ENCODE measurements around the gene LILRA6. TPM values are rescaled to one million over a fixed set of nuclear protein-coding genes. Genes with fewer than 3 reads are reported as not detected.
A peak's percentile ranks its signal among the peaks of the same experiment; 100 is the strongest.

Gene LILRA6
- total RNA-seq, 1 donor from 2014 or later, result not detected

DNA sequence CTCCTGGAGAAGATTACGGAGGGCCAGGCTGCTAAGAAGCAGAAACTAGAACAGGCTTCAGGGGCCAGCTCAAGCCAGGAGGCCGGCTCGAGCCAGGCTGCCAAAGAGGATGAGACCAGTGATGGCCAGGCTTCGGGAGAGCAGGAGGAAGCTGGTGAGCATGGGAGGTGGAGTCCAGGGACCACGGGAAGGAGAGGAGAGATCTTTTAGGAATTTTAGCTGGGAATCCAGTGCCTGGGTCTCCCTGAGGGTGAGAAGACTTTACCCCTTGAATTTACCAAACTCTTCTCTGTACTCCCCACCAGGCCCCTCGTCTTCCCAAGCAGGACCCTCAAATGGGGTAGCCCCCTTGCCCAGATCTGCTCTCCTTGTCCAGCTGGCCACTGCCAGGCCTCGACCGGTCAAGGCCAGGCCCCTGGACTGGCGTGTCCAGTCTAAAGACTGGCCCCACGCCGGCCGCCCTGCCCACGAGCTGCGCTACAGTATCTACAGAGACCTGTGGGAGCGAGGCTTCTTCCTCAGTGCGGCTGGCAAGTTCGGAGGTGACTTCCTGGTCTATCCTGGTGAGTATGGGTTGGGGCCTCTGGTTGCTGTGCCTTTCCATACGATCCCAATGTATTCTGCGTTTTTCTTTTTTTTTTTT lies 50.7 kb downstream of the LILRA6 start:
- H3K4me3 ChIP-seq (ENCODE audit: insufficient read depth, low read depth, low read length), result peak overlapping the region; percentile 82
- no peaks in the 10 kb centered on the region for H3K27me3 ChIP-seq (ENCODE audit: insufficient read depth, low read length)
- peak overlapping the region; percentile 99 for H3K27ac ChIP-seq (ENCODE audit: low read depth, low read length)
- H3K9me3 ChIP-seq (ENCODE audit: insufficient read depth, low read depth, low read length), result no peaks in the 10 kb centered on the region
- H3K36me3 ChIP-seq (ENCODE audit: insufficient read depth, low read length), result peaks cover 3% of the 10 kb centered on the region
- Mint-ChIP-seq H3K4me1 (ENCODE audit: low read depth, unreplicated experiment) (peaks cover 7% of the 10 kb centered on the region), H3K36me3 (ENCODE audit: low read depth, unreplicated experiment) (peaks cover 8% of the 10 kb centered on the region), H3K4me3 (ENCODE audit: unreplicated experiment) (peak overlapping the region; percentile 93), H3K27me3 (ENCODE audit: low read depth, unreplicated experiment) (no peaks in the 10 kb centered on the region), H3K27ac (ENCODE audit: unreplicated experiment) (peak overlapping the region; percentile 84), H3K9me3 (ENCODE audit: unreplicated experiment) (no peaks in the 10 kb centered on the region)
- DNase-seq (ENCODE audit: low read depth), result no peak
- peaks cover 42% of the 10 kb centered on the region for H3K79me2 ChIP-seq (ENCODE audit: insufficient read depth, low read length)
- TF ChIP-seq EZH2 (IDR thresholded peaks at IDR 0.05; ENCODE audit: insufficient read depth, low read length), result no peak
- TF ChIP-seq, protein P1, sequence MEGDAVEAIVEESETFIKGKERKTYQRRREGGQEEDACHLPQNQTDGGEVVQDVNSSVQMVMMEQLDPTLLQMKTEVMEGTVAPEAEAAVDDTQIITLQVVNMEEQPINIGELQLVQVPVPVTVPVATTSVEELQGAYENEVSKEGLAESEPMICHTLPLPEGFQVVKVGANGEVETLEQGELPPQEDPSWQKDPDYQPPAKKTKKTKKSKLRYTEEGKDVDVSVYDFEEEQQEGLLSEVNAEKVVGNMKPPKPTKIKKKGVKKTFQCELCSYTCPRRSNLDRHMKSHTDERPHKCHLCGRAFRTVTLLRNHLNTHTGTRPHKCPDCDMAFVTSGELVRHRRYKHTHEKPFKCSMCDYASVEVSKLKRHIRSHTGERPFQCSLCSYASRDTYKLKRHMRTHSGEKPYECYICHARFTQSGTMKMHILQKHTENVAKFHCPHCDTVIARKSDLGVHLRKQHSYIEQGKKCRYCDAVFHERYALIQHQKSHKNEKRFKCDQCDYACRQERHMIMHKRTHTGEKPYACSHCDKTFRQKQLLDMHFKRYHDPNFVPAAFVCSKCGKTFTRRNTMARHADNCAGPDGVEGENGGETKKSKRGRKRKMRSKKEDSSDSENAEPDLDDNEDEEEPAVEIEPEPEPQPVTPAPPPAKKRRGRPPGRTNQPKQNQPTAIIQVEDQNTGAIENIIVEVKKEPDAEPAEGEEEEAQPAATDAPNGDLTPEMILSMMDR (IDR thresholded peaks at IDR 0.05; ENCODE audit: insufficient read depth, low read depth, low read length), result no peak
- FAIRE-seq, result no peak
- H3K9ac ChIP-seq (ENCODE audit: low read length), result peak overlapping the region; percentile 96
- H2AFZ ChIP-seq (ENCODE audit: low read depth, low read length), result peak overlapping the region; percentile 93
- H3K4me1 ChIP-seq (ENCODE audit: insufficient read depth, low read length), result peaks cover 15% of the 10 kb centered on the region
- H4K20me1 ChIP-seq (ENCODE audit: insufficient read depth, low read length), result peaks cover 28% of the 10 kb centered on the region
- peak overlapping the region; percentile 97 for H3K4me2 ChIP-seq (ENCODE audit: low read length)

DNA sequence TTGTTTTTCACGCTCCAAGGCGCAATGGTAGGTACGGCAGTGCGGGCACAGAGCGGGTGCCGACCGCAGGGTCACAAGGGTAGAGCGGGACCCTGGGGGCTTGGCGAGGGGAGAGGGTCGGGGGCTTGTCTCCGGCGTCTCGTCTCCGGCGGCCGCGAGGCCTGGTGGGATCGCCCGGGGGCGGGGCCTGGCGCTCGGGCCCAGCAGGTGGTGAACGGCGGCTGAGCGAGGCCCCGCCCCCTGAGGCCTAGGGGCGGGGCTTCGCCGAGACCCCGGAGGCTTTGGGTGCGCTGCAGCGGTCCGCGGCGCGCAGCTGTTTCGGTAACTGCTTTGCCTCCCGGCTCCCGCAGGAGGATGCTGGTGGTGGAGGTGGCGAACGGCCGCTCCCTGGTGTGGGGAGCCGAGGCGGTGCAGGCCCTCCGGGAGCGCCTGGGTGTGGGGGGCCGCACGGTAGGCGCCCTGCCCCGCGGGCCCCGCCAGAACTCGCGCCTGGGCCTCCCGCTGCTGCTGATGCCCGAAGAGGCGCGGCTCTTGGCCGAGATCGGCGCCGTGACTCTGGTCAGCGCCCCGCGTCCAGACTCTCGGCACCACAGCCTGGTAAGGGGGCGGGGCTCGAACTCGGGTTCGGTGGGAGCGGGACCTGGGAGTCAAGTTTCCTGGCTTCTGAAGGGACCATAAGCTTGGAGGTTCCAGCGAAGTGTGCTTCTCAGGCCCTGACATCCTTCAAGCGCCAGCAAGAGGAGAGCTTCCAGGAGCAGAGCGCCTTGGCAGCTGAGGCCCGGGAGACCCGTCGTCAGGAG lies 51.4 kb downstream of the LILRA6 start, which contains the start of gene TSEN34:
Gene TSEN34, plus strand, starts transcription at position 298 of the 800 bp plus-strand sequence. Its CDS starts 57 bp downstream, at position 355.
- Histone ChIP-seq H3K27ac (ENCODE audit: low read depth, low read length) (peak within 1 kb of the TSS; percentile 99), H3K4me2 (ENCODE audit: low read length) (peak within 1 kb of the TSS; percentile 97), H3K9ac (ENCODE audit: low read length) (peak within 1 kb of the TSS; percentile 96), H2AFZ (ENCODE audit: low read depth, low read length) (peak within 1 kb of the TSS; percentile 93), H3K4me1 (ENCODE audit: insufficient read depth, low read length) (peaks cover 15% of the 10 kb centered on the region), H3K27me3 (ENCODE audit: insufficient read depth, low read length) (no peaks in the 10 kb centered on the region), H3K79me2 (ENCODE audit: insufficient read depth, low read length) (peaks cover 46% of the 10 kb centered on the region), H3K4me3 (ENCODE audit: insufficient read depth, low read depth, low read length) (peak within 1 kb of the TSS; percentile 82), H3K9me3 (ENCODE audit: insufficient read depth, low read depth, low read length) (no peaks in the 10 kb centered on the region), H4K20me1 (ENCODE audit: insufficient read depth, low read length) (peaks cover 35% of the 10 kb centered on the region), H3K36me3 (ENCODE audit: insufficient read depth, low read length) (peaks cover 3% of the 10 kb centered on the region)
- TF ChIP-seq, protein P1 (IDR thresholded peaks at IDR 0.05; ENCODE audit: insufficient read depth, low read depth, low read length), result no peak
- no peak for TF ChIP-seq EZH2 (IDR thresholded peaks at IDR 0.05; ENCODE audit: insufficient read depth, low read length)
- peak within 1 kb of the TSS; percentile 95 for H3K4me3 Mint-ChIP-seq (ENCODE audit: unreplicated experiment)
- H3K9me3 Mint-ChIP-seq (ENCODE audit: unreplicated experiment), result no peaks in the 10 kb centered on the region
- FAIRE-seq (no peak), DNase-seq (ENCODE audit: low read depth) (peak; percentile 27)
- peaks cover 7% of the 10 kb centered on the region for H3K4me1 Mint-ChIP-seq (ENCODE audit: low read depth, unreplicated experiment)
- H3K27ac Mint-ChIP-seq (ENCODE audit: unreplicated experiment), result peak within 1 kb of the TSS; percentile 96
- peaks cover 8% of the 10 kb centered on the region for H3K36me3 Mint-ChIP-seq (ENCODE audit: low read depth, unreplicated experiment)
- H3K27me3 Mint-ChIP-seq (ENCODE audit: low read depth, unreplicated experiment), result no peaks in the 10 kb centered on the region

Data from astrocyte (in vitro differentiated cells and primary cell).